Measurements from ENCODE around the gene OR8H3. TPM values are rescaled to one million over a fixed set of nuclear protein-coding genes. Genes with fewer than 3 reads are reported as not detected.
"Not testable (repeated sequence)": the region's sequence is repeated elsewhere in the genome, so short reads cannot be mapped to it uniquely, and the experiment has no call there.

The OR8H3 gene
- total RNA-seq, result not detected in 2 replicates

DNA sequence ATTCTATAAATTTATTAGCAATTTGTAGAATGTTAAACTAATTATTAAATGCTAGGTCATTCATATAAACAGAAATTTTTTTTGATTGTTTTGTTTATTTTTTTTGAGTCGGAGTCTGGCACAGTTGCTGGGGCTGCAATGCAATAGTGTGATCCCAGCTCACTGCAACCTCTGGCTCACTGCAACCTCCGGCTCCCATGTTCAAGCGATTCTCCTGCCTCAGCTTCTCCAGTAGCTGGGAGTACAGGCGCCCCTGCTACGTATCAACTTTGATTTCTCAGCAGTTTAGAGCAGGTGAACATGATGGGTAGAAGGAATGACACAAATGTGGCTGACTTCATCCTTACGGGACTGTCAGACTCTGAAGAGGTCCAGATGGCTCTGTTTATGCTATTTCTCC is at the start of gene OR8H3:
Gene OR8H3 (plus strand): TSS at position 301 of the 400 bp plus-strand sequence. CDS start 0 bp downstream, at position 301.
- TF ChIP-seq, protein P1, sequence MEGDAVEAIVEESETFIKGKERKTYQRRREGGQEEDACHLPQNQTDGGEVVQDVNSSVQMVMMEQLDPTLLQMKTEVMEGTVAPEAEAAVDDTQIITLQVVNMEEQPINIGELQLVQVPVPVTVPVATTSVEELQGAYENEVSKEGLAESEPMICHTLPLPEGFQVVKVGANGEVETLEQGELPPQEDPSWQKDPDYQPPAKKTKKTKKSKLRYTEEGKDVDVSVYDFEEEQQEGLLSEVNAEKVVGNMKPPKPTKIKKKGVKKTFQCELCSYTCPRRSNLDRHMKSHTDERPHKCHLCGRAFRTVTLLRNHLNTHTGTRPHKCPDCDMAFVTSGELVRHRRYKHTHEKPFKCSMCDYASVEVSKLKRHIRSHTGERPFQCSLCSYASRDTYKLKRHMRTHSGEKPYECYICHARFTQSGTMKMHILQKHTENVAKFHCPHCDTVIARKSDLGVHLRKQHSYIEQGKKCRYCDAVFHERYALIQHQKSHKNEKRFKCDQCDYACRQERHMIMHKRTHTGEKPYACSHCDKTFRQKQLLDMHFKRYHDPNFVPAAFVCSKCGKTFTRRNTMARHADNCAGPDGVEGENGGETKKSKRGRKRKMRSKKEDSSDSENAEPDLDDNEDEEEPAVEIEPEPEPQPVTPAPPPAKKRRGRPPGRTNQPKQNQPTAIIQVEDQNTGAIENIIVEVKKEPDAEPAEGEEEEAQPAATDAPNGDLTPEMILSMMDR (conservative IDR thresholded peaks at IDR 0.05; ENCODE audit: low read depth, low read length), result no peak
- H3K4me3 ChIP-seq (ENCODE audit: low read depth, low read length), result no peak within 1 kb of the TSS
- no peak for DNase-seq (ENCODE audit: low read depth)

GRCh38 chr11:56089697-56090096 is 32.5 kb upstream of the OR8H3 start:
- H3K4me3 ChIP-seq (ENCODE audit: low read depth, low read length), result no peak overlapping the region
- TF ChIP-seq, protein P1 (conservative IDR thresholded peaks at IDR 0.05; ENCODE audit: low read depth, low read length), result no peak
- DNase-seq (ENCODE audit: low read depth), result no peak

DNA sequence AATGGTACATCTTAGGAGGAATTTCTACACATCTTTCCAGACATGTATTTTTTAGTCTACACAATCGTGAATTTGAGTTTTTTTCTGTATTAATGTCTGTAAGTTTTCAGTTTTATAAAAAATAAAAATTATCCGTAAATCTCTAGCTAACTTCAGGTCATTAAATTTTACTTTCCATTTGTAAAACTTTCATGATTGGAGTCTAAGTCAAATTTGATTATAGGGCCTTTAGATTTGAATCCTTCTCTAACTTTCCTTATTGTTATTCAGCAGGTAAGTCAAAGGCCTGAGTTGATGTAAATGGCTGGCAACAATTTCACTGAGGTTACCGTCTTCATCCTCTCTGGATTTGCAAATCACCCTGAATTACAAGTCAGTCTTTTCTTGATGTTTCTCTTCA is 29.2 kb upstream of the OR8H3 start, which contains the start of gene OR8I2:
Gene OR8I2 (plus strand): TSS at position 301 of the 400 bp plus-strand sequence. CDS start 0 bp downstream, at position 301.
- no peak for DNase-seq (ENCODE audit: low read depth)
- TF ChIP-seq, protein P1 (conservative IDR thresholded peaks at IDR 0.05; ENCODE audit: low read depth, low read length), result no peak
- H3K4me3 ChIP-seq (ENCODE audit: low read depth, low read length), result no peak within 1 kb of the TSS

DNA sequence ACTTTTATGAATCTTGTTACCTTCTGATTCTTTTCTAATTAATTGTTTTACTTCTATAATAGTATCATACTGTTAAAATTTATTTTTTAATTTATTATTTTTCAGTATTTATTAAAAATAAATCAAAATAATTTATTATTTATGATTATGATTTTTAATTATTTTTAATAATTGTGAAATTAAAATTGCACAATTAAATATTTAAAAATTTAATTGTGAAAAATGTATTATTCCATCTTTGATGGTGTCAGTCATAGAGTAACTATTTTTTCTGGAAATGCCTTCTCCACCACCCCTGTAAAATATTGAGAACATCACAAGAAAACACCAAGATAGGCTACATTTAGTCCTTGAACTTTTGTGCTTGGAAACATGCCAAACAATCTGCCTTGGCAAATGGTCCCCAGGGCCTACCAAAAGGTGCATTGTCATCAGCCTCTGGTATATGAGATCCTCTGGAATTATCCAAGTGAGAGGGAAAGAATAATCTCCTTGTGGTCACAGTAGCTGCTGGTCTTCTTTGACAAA is 18.9 kb upstream of the OR8H3 start, which contains the start of gene OR8H2:
Gene OR8H2 (plus strand): TSS at position 478 of the 528 bp plus-strand sequence. CDS start 1,356 bp downstream, outside the sequence.
- DNase-seq (ENCODE audit: low read depth), result no peak
- H3K4me3 ChIP-seq (ENCODE audit: low read depth, low read length), result no peak within 1 kb of the TSS
- TF ChIP-seq, protein P1 (conservative IDR thresholded peaks at IDR 0.05; ENCODE audit: low read depth, low read length), result no peak

GRCh38 chr11:56140151-56140661 is 18.0 kb downstream of the OR8H3 start, which contains the start of gene OR8J3:
Gene OR8J3, minus strand, starts transcription at chr11:56140201. Its CDS starts 2,483 bp downstream, at chr11:56137718.
- H3K4me3 ChIP-seq (ENCODE audit: low read depth, low read length), result no peak within 1 kb of the TSS
- TF ChIP-seq, protein P1 (conservative IDR thresholded peaks at IDR 0.05; ENCODE audit: low read depth, low read length), result no peak
- DNase-seq (ENCODE audit: low read depth), result no peak

DNA sequence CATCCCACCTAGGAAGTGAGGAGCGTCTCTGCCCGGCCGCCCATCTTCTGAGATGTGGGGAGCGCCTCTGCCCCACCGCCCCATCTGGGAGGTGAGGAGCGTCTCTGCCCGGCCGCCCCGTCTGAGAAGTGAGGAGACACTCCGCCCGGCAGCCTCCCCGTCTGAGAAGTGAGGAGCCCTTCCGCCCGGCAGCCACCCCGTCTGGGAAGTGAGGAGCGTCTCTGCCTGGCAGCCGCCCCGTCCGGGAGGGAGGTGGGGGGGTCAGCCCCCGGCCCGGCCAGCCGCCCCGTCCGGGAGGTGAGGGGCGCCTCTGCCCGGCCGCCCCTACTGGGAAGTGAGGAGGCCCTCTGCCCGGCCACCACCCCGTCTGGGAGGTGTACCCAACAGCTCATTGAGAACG is 21.5 kb downstream of the OR8H3 start:
- DNase-seq (ENCODE audit: low read depth); H3K4me3 ChIP-seq (ENCODE audit: low read depth, low read length): not testable (repeated sequence)

- TF ChIP-seq, protein P1 (conservative IDR thresholded peaks at IDR 0.05; ENCODE audit: low read depth, low read length), result no peak
- no peak overlapping the region for H3K4me3 ChIP-seq (ENCODE audit: low read depth, low read length)
- DNase-seq (ENCODE audit: low read depth), result no peak
Measured at GRCh38 chr11:56151376-56151775, 29.2 kb downstream of the OR8H3 start.
